H1 (cell line): ENCODE results near the gene ARMC9. TPM values are rescaled to one million over a fixed set of nuclear protein-coding genes. Genes with fewer than 3 reads are reported as not detected.

ENCODE experiments used
- FOSL1 ChIP-seq: IDR thresholded peaks from 2 replicates; pipeline ENCODE4 v1.6.1; 2011; ENCODE audit warnings: mild to moderate bottlenecking, low read depth, low read length, moderate library complexity; ENCODE audit not compliant: insufficient read depth
- JUN ChIP-seq: IDR thresholded peaks from 2 replicates; pipeline ENCODE4 v1.6.1; 2011; ENCODE audit warnings: low read depth, mild to moderate bottlenecking, improper control_type of control experiment, low read length
- MAFK ChIP-seq: IDR thresholded peaks from 2 replicates; pipeline ENCODE4 v1.6.1; 2012; ENCODE audit warnings: low read depth, mild to moderate bottlenecking, improper control_type of control experiment, low read length
- SP4 ChIP-seq: IDR thresholded peaks from 2 replicates; pipeline ENCODE4 v1.6.1; 2012; ENCODE audit warnings: low read length, inconsistent platforms
- TAF7 ChIP-seq: optimal IDR thresholded peaks from 2 replicates; pipeline ENCODE3; 2011; ENCODE audit warnings: low read depth, mild to moderate bottlenecking, inconsistent platforms, low read length, moderate library complexity, borderline replicate concordance
- polyA plus RNA-seq, 7 experiments: library from polyadenylated mRNA; depleted of rRNA in 3 of 7; stranded (reverse) in 5 of 7; unstranded in 2 of 7; fragments of >200 nt in 5 of 7; fragments of 200-250 nt in 2 of 7; gene quantifications; 1 replicate in 5 of 7; 2 replicates in 1 of 7; 4 replicates in 1 of 7; pipeline versions ENCODE4 v1.2.1 to v1.2.3, GENCODE V29; 2011 to 2013; ENCODE audit warnings: missing spikeins in 2 of 7, mixed read lengths in 2 of 7
- total RNA-seq: library from RNA; stranded (reverse); fragmentation: NEBNext Ultra II Directional; extraction: Animal tissue kit (Norgen Biotek cat#: 25700); gene quantifications from 2 replicates; pipeline ENCODE4 v1.2.1, GENCODE V29; 2021

The ARMC9 gene
- total and polyA plus RNA-seq, 2 of the 8 experiments (the other 6 are each of a cell fraction or from before 2014, with no cell fraction given) = 23.2 to 36.1 TPM

- no peak for TF ChIP-seq JUN
- TF ChIP-seq MAFK = no peak
- no peak for TF ChIP-seq TAF7
- no peak for TF ChIP-seq FOSL1
- no peak for TF ChIP-seq SP4
- TF ChIP-seq, all 59 proteins: peak for 0
Observed at GRCh38 chr2:231343988-231344387, 145.6 kb downstream of the ARMC9 start (continued).
